HG03139 (cell line): ENCODE measurements around the gene NOLC1.
"Not testable (repeated sequence)": the region's sequence is repeated elsewhere in the genome, so short reads cannot be mapped to it uniquely, and the experiment has no call there.

Source experiments
- ATAC-seq: cut with Tn5 transposase; IDR thresholded peaks from one replicate; pipeline ENCODE4 v1.9.1; 2021; ENCODE audit not compliant: unreplicated experiment

NOLC1 gene

GRCh38 chr10:102153093-102153620, 968 bp downstream of the NOLC1 start:
- no peak for ATAC-seq

DNA sequence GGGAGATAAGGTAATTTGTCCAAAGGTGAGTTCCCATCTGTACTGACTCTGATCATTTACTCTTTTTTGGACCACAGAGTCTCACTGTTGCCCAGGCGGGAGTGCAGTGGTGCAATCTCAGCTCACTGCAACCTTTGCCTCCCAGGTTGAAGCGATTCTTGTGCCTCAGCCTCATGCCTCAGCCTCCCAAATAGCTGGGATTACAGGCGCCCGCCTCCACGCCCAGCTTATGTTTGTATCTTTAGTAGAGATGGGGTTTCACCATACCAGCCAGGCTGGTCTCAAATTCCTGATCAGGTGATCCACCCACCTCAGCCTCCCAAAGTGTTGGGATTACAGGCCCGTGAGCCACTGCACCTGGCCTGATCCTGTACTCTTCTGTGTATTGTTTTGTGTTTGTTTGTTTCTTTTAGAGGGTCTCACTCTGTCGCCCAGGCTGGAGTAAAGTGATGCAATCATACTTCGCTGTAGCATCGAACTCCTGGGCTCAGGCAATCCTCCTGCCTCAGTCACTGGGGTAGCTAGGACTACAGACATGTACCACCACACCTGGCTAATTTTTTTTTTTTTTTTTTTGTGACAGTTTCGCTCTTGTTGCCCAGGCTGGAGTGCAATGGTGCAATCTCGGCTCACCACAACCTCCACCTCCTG, 2.4 kb downstream of the NOLC1 start:
- ATAC-seq = no peak

DNA sequence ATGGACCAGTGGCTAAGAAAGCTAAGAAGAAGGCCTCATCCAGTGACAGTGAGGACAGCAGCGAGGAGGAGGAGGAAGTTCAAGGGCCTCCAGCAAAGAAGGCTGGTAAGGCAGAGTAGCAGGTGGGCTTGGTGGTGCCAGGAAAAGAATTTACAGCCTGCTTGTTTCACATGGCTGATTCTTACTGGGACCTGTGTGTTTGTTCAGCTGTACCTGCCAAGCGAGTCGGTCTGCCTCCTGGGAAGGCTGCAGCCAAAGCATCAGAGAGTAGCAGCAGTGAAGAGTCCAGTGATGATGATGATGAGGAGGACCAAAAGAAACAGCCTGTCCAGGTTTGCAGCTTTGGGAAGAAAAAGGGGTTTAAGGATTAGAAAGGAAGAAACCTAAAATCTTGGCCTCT, 5.0 kb downstream of the NOLC1 start:
- no peak for ATAC-seq

- no peak for ATAC-seq
These were observed 6.9 kb downstream of the NOLC1 start for GRCh38 chr10:102159051-102159597.

DNA sequence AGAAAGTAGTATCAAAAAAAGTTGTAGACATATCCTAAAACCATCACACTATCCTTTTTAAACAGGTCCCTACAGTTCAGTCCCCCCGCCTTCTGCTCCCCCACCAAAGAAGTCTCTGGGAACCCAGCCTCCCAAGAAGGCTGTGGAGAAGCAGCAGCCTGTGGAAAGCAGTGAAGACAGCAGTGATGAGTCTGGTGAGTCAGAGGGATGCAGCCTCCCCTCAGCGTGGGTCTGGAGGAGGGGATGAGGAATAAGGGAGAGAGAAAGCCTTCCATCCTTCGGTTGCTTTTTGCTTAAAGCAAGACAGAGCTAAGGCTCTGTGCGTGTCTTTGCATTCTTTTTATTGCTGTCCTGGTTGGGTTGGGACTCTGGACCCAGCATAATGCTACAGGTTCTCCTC, 7.6 kb downstream of the NOLC1 start:
- no peak for ATAC-seq

GRCh38 chr10:102163342-102163989, 11.3 kb downstream of the NOLC1 start:
- ATAC-seq = no peak

DNA sequence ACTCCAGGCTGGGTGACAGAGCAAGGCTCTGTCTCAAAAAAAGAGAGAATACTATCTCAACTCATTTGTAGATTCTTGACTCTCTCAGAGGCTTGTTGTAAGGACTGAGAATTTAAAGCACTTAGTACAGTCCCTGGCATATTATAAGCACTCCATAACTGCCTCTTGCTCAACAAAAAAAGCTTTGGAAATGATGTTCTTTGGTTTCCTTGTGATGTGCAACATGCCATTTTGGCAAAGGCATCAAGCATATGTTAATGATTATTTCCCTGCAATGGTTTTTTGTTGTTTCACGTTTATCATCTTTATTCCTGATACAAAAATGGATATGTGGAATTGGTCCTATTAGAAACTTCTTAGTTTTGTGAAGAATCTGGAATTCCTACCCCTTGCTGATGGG, 15.7 kb downstream of the NOLC1 start:
- ATAC-seq = no peak

DNA sequence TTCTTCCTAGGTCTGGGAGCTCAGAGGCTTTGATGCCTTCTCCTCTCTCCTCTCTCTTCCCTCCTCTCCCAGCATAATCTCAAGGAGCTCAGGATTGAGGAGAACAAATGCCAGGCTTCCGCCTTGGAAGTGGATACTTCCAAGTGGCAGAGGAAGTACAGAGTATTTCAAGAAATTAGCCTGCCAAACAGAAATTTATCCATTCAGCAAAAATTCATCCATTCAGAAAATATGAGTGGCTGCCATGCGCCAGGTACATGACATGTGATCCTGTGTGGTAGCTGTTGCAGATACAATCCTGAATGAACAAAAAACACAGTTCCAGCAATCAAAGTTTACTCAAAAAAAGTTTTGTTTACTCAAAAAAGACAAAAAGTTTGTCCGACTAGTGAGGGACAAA, 18.4 kb downstream of the NOLC1 start:
- no peak for ATAC-seq

DNA sequence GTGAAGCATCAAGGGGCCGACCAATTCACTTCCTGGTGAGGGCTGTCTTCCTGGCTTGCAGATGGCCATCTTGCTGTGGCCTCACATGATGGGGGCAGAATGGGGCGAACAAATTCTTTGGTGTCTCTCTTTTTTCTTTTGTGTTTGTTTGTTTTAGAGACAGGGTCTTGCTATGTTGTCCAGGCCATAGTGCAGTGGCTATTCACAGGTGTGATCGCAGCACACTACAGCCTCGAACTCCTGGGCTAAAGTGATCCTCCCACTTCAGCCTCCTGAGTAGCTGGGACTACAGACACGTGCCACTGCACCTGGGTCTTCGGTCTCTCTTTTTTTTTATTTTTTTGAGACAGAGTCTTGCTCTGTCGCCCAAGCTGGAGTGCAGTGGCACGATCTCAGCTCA, 20.1 kb downstream of the NOLC1 start:
- ATAC-seq = no peak

GRCh38 chr10:102175415-102175814, 23.2 kb downstream of the NOLC1 start:
- no peak for ATAC-seq

DNA sequence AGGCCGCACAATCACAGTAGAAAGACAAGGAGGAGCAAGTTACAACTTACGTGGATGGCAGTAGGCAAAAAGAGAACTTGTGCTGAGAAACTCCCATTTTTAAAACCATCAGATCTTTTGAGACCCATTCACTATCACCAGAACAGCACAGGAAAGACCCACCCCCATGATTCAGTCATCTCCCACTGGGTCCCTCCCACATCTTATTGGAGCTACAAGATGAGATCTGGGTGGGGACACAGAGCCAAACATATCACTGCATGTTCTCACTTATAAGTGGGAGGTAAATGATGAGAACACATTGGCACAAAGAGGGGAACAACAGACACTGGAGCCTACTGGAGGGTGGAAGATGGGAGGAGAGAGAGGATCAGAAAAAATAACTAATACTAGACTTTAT, 32.4 kb downstream of the NOLC1 start:
- no peak for ATAC-seq

- ATAC-seq = no peak
These were observed 33.1 kb downstream of the NOLC1 start for GRCh38 chr10:102185272-102185671.

DNA sequence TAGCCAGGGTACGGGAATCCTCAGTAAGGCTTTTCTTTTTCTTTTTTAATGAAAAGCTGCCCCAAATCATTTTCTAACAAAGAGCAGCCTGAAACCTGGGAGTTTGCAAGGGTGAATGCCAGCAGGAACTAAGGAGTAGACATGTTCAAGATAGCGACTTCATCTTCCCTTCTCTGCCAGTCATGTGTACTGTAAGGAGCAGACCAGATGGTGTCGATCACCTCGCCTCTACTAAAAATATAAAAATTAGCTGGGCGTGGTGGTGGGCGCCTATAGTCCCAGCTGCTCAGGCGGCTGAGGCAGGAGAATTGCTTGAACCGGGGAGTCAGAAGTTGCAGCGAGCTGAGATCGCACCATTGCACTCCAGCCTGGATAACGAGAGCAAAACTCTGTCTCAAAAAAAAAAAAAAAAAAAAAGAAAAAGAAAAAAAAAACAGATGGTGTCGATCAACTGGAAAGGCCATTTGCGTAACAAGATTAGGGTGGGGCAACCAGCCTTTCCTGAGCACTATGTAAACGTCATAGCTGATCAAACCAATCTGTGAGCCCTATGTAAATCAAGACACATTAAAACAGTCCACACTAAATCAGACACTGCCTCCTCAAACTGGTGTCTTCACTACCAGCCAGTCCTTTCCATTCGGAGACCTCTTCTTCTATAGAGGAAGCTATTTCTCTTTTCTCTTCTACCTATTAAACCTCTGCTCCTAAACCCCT, 33.8 kb downstream of the NOLC1 start:
- ATAC-seq = no peak

DNA sequence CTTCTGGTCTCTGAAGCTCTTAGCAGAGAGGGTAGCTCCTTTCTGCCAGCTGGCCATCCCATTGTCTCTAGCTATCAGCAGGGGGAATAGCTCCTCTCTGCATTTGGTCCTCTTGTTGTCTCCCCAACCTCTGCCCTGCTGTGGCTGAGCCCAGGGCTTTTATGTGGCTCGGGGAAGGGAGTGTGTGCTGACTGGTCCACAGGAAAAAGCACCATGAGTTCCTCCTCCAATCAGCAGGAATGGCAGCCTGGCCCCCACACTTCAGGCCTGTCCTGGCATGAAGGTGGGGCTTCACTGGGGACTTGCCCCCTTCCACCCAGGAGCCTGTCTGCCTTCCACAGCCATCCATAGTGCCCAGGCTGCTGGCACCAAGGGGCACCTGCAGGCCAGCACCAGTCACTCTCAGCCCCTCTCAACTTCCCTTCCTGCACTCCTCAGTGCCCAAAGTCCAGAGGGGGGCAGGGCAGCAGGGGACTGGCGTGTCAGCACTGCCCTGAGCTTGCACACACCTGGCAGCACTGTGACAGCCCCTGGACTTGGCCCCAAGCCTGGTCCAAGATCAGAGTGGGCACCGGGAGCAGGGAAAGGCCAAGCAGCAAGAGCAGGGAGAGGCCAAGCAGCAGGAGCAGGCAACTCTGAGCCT, 36.2 kb downstream of the NOLC1 start:
- ATAC-seq = no peak

DNA sequence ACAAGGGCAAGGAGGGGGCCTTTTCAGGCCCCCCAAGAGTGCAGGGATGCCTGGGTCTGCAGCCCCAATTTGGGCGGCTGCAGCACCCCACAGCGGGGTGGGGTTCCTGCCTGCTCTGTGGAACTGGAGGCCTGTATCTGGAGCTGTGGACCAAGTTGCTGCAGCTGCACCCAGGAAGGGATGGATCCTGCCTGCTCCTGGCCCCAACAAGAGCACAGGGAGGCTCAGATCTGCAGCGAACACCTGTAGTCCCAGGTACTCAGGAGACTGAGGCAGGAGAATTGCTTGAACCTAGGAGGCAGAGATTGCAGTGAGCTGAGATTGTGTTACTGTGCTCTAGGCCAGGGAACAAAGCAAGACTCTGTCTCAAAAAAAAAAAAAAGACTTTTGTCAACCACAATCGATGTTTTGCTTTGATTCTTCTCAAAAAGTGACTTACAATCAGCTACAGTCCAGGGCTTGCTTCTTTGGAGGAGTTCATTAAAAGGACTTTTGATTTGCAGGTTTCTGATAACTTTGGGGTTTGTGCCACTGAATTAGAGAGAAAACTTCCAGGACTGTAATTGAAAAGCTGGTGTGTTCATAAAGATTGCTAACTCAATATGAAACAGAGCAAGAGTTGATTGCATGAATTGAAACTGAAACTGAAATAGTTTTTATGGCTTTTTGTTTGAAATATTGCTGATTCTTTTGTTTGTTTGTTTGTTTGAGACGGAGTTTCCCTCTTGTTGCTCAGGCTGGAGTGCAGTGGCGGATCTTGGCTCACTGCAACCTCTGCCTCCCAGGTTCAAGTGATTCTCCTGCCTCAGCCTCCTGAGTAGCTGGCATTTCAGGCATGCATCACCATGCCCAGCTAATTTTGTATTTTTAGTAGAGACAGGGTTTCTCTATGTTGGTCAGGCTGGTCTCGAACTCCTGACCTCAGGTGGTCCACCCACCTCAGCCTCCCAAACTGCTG, 37.0 kb downstream of the NOLC1 start:
- not testable (repeated sequence) for ATAC-seq

GRCh38 chr10:102191956-102192355, 39.8 kb downstream of the NOLC1 start:
- ATAC-seq = no peak

GRCh38 chr10:102195296-102195870, 43.2 kb downstream of the NOLC1 start:
- ATAC-seq = no peak

- ATAC-seq = no peak
These were observed 44.7 kb downstream of the NOLC1 start for GRCh38 chr10:102196893-102197292.

GRCh38 chr10:102198027-102198426, 45.8 kb downstream of the NOLC1 start:
- no peak for ATAC-seq
